Fibroblast of the aortic adventitia (primary cell): Measurements from ENCODE around the gene C3orf70. TPM values are rescaled to one million over a fixed set of nuclear protein-coding genes. Genes with fewer than 3 reads are reported as not detected.

Experiments used
- DNase-seq: peaks from one replicate; pipeline ENCODE4 v3.0.0-alpha.2; 2010; ENCODE audit warnings: low read depth
- H3K4me3 ChIP-seq: 2 replicates; pipeline ENCODE4 v1.5.1; 2011; ENCODE audit warnings: low read depth, mild to moderate bottlenecking, control low read depth, low read length, moderate library complexity
- total RNA-seq: library from RNA; depleted of rRNA; stranded (reverse); fragments of >200 nt; gene quantifications from 2 replicates; pipeline ENCODE4 v1.2.3, GENCODE V29; 2012; ENCODE audit warnings: low replicate concordance
- TF ChIP-seq, protein P1 (sequence below): IDR thresholded peaks from 2 replicates; pipeline ENCODE4 v1.5.1; 2011; ENCODE audit warnings: mild to moderate bottlenecking, low read length, control low read depth, inconsistent platforms; ENCODE audit not compliant: insufficient read depth

Gene C3orf70
- total RNA-seq, 1 donor, result 1.1 TPM

DNA sequence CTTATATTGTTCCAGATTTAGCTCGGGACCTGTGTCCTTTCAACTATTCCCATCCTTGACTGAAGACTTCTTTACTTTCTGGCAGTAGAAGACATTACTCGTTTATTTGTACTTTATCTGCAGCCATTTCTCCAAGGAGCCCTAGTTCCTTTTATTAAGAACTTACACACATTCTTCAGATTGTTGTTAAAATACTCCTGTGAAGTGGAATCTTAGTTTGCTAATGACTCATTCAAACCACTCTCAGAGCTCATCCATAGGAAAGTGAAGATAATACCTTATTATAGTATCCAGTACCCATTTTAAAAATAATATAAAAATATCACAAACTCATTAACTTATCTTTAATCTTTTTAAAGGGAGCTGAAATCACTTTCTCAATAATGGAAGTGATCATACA is 63.5 kb downstream of the C3orf70 start:
- no peak for DNase-seq
- TF ChIP-seq, protein P1, sequence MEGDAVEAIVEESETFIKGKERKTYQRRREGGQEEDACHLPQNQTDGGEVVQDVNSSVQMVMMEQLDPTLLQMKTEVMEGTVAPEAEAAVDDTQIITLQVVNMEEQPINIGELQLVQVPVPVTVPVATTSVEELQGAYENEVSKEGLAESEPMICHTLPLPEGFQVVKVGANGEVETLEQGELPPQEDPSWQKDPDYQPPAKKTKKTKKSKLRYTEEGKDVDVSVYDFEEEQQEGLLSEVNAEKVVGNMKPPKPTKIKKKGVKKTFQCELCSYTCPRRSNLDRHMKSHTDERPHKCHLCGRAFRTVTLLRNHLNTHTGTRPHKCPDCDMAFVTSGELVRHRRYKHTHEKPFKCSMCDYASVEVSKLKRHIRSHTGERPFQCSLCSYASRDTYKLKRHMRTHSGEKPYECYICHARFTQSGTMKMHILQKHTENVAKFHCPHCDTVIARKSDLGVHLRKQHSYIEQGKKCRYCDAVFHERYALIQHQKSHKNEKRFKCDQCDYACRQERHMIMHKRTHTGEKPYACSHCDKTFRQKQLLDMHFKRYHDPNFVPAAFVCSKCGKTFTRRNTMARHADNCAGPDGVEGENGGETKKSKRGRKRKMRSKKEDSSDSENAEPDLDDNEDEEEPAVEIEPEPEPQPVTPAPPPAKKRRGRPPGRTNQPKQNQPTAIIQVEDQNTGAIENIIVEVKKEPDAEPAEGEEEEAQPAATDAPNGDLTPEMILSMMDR, result no peak
- no peak overlapping the region for H3K4me3 ChIP-seq

DNA sequence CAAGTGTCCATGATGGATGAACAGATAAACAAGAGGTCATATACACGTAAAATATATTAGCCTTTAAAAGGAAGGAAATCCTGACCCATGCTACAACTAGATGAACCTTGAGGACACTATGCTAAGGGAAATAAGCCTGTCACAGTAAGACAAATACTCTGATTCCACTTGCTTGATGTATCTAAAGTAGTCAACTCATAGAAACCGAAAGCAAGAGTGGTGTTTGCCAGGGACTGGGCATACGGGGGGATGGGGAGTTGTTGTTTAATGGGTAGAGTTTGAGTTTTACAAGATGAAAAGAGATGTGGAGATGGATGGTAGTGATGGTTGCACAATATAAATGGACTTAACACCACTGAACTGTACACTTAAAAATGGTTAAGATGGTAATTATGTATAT is 65.4 kb downstream of the C3orf70 start:
- H3K4me3 ChIP-seq, result no peak overlapping the region
- DNase-seq, result no peak
- TF ChIP-seq, protein P1, result no peak

DNA sequence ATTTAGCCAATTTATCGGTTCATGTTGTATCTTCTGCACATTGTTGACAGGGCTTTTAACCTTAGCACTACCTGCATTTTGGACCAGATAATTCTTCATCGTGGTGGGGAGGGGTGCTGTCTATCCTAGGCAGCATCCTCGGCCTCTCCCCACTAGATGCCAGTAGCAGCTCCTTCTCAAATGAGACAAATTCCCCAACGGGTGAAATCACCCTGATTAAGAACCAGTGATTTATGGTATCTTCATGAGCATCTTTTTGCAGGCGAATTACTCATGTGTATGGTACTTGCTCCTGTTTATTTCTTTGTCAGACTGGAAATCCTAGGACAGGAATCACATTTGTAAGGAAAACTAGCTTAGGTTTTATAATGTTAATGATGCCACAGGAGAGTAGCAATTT is 68.0 kb downstream of the C3orf70 start:
- TF ChIP-seq, protein P1, result no peak
- no peak overlapping the region for H3K4me3 ChIP-seq

DNA sequence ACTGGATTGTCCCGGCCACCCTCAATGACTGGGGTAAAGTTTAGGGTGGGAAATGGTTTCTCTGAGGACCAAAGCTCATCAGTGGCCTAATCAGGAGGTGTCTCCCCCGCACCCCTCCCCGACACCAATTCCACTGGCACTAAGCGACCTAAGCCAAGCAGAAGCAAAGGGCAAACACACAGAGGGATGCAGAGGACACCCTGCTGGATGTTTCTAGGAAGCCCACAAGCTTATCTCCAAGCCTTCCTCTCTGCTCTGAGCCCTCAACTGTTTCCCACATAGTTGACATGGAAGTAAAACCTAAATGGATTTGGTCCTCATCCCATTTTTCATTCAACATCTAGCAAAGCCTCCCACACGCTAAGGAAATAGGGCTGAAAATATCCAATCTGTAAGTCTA is 68.5 kb downstream of the C3orf70 start:
- DNase-seq, result no peak
- no peak overlapping the region for H3K4me3 ChIP-seq
- TF ChIP-seq, protein P1, result no peak

More for the DNA sequence above, 68.0 kb downstream of the C3orf70 start:
- peak; percentile 2 for DNase-seq

DNA sequence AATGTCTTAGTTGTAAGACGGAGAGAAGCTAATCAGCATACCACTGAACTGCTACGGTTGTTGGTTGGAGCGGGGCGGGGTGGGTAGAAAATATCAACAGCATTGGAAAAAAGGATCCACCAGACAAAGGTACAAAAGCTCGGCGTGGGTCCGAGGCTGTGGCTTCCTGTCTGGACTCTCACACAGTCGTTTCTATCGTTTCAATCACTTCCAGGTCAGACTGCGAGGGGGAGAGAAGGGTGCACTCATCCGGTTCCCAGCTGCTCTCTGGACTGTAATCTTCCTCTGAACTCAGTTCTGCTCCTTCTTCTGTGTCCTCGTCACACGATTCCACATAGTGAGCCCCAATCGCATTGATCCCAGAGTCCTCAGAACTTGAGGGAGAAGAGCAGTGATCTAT is 70.0 kb downstream of the C3orf70 start:
- H3K4me3 ChIP-seq, result no peak overlapping the region
- no peak for DNase-seq
- TF ChIP-seq, protein P1, result no peak

DNA sequence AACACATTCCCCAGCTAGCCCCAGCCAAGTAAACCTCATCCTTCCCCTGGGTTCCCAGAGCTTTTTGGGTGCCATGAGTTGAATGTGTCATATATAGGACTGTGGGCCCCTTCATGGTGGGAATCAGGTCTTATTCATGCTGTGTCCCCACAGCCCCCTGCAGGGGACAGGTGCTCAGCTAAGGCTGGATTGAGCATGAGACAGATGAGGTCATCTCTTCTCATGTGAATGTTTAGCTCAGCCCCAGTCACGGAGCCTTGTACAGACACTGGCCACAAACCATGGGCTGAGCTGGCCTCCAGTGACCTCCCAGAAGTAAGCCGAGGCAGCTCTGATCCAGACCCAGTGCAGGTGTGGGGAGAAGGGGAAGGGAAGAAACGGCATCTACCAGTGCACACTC is 70.7 kb downstream of the C3orf70 start:
- DNase-seq, result no peak
- no peak overlapping the region for H3K4me3 ChIP-seq
- TF ChIP-seq, protein P1, result no peak

DNA sequence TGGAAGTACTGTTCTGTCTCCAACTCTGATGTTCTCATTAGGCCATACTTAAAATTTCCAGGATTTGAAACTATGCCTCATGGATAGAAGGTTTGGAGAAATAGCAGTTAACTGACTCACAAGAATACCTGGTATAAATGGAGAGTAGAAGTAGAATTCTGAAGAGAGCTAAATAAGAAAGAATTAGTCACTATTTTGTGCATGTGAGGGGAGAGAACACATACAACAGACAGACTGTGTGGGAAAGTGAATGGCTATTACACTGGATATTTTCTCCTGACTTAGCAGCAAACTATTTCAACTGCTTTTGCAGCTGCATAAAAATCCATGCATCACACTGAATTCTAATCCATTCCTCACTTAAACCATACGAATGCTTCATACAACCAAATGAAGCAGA is 71.3 kb downstream of the C3orf70 start:
- H3K4me3 ChIP-seq, result no peak overlapping the region
- DNase-seq, result no peak
- TF ChIP-seq, protein P1, result no peak
